Skeletal muscle satellite cell (primary cell): Measurements from ENCODE around the gene SLC43A2.

ENCODE experiments used
- H3K27me3 ChIP-seq: 2 replicates; pipeline ENCODE4 v1.7.0; 2013; ENCODE audit warnings: low read length; ENCODE audit not compliant: control insufficient read depth, insufficient read depth
- H3K36me3 ChIP-seq: 2 replicates; pipeline ENCODE4 v1.7.0; 2013; ENCODE audit warnings: mild to moderate bottlenecking, control low read depth, low read length; ENCODE audit not compliant: insufficient read depth
- H3K4me1 ChIP-seq: 2 replicates; pipeline ENCODE4 v1.7.0; 2013; ENCODE audit warnings: low read length; ENCODE audit not compliant: control insufficient read depth, insufficient read depth
- H3K4me2 ChIP-seq: 2 replicates; pipeline ENCODE4 v1.7.0; 2013; ENCODE audit warnings: mild to moderate bottlenecking, low read length
- H3K4me3 ChIP-seq: 2 replicates; pipeline ENCODE4 v1.7.0; 2013; ENCODE audit warnings: low read length
- H3K9ac ChIP-seq: 2 replicates; pipeline ENCODE4 v1.7.0; 2013; ENCODE audit warnings: mild to moderate bottlenecking, low read depth, low read length, moderate library complexity
- H3K9me3 ChIP-seq: replicated peaks from 2 replicates; pipeline ENCODE4 v1.7.0; 2013; ENCODE audit warnings: mild to moderate bottlenecking, control low read depth, low read length

Gene SLC43A2

DNA sequence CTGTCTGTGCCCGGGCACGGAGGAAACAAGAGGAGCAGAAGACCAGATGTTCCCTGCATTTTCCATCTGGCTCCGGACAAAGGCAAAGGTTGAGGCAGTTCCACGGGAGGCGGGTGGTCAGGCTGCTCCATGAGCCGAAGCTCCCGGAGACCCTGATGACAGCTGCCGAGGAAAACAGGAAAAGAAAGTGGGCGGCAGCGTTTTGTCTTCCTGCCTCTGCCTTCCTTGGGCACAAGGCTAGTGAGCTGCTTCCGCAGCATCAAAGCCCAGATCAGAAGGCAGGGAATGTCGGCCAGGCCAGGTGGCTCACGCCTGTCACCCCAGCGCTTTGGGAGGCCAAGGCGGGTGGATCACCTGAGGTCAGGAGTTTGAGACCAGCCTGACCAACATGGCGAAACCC, 16.2 kb downstream of the SLC43A2 start:
- no peaks in the 10 kb centered on the region for H3K27me3 ChIP-seq
- H3K36me3 ChIP-seq, result no peaks in the 10 kb centered on the region
- H3K4me2 ChIP-seq, result no peak overlapping the region
- no peak overlapping the region for H3K9ac ChIP-seq
- no peaks in the 10 kb centered on the region for H3K4me1 ChIP-seq
- no peak overlapping the region for H3K4me3 ChIP-seq
- H3K9me3 ChIP-seq, result no peaks in the 10 kb centered on the region

DNA sequence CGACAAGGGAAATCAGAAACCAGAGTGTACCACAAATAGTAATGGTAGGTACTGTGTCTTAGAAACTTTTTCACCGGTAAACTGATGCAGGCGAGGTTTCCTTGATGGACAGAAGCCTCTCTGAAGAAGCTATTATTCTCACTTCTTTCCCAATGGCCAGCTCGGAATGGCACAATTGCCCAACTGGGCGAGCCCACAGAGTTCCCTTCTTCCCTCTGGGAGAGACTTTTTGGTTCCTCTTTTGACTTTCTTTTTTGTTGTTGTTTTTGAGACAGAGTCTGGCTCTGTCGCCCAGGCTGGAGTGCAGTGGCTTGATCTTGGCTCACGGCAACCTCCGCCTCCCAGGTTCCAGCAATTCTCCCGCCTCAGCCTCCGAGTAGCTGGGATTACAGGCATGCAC, 16.9 kb downstream of the SLC43A2 start:
- H3K36me3 ChIP-seq, result no peaks in the 10 kb centered on the region
- no peak overlapping the region for H3K4me2 ChIP-seq
- no peak overlapping the region for H3K9ac ChIP-seq
- H3K4me1 ChIP-seq, result no peaks in the 10 kb centered on the region
- H3K4me3 ChIP-seq, result no peak overlapping the region
- peaks cover 4% of the 10 kb centered on the region for H3K27me3 ChIP-seq
- H3K9me3 ChIP-seq, result no peaks in the 10 kb centered on the region

DNA sequence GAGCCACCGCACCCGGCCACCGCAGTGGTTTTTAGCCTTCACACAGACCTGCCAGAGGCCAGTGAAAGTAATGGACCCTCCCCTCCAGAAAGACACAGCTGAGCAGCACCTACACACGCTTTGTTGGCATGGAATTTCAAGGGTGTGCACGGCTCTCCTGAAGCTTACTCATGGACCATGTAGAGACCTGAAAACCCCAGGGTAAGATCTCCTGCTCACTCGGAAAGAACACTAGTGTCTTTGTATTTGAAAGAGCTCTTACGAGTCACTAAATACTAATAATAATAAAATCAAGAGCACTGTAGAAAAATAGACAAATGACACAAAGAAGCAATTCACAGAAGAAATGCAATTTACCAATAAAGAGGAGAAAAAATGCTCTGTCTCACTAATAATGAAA, 20.0 kb downstream of the SLC43A2 start:
- Histone ChIP-seq H3K9ac (no peak overlapping the region), H3K27me3 (peaks cover 7% of the 10 kb centered on the region), H3K4me2 (no peak overlapping the region), H3K36me3 (no peaks in the 10 kb centered on the region), H3K4me3 (no peak overlapping the region), H3K4me1 (no peaks in the 10 kb centered on the region), H3K9me3 (no peaks in the 10 kb centered on the region)

DNA sequence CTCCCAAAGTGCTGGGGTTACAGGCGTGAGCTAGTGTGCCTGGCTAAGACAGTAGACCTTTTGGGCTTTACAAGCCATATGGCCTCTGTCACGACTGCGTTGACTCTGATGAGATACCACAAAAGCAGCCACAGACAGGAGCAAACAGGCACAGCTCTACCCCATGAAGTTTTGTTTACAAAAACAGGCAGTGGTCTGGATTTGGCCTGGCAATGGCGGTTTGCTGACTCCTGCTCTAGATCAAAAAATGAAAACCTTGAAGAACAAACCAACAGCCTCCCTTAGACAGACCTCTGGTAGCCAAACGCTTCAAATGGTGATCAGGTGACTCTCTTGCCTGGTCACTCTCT, 20.7 kb downstream of the SLC43A2 start:
- Histone ChIP-seq H3K9ac (no peak overlapping the region), H3K4me3 (no peak overlapping the region), H3K4me1 (no peaks in the 10 kb centered on the region), H3K9me3 (no peaks in the 10 kb centered on the region), H3K4me2 (no peak overlapping the region), H3K27me3 (peaks cover 7% of the 10 kb centered on the region), H3K36me3 (no peaks in the 10 kb centered on the region)

DNA sequence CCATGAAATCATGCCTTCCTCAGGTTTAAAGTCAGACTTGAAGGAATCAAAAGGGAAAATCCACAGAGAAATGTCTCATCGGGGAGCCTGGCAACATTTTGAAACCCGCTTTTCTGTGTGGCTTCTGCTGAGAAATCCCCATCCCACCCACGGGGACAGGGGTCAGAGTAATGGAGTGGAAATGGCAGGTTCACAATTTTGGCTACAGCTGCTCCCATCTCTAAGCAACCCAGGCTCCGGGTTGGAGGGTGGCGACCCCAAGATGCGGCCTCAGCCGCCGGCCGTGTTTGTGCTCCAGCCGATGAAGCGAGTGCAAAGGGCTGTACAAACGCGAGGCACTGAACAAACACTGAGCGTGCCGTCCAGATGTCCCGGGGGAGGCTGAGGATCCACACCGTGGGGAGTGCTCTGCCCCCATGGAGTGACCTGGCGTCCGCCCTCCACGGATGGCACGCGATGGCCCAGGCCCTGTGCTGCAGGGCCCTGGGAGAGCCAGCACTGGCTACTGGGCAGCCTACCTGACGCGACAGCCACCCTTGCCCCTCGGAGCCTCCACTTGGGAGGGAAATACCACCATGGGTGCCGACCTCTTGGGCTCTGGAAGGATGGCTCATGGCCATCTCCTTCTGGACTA, 22.2 kb downstream of the SLC43A2 start:
- Histone ChIP-seq H3K27me3 (peaks cover 7% of the 10 kb centered on the region), H3K9ac (no peak overlapping the region), H3K4me1 (no peaks in the 10 kb centered on the region), H3K36me3 (no peaks in the 10 kb centered on the region), H3K4me3 (no peak overlapping the region), H3K4me2 (no peak overlapping the region), H3K9me3 (no peaks in the 10 kb centered on the region)

DNA sequence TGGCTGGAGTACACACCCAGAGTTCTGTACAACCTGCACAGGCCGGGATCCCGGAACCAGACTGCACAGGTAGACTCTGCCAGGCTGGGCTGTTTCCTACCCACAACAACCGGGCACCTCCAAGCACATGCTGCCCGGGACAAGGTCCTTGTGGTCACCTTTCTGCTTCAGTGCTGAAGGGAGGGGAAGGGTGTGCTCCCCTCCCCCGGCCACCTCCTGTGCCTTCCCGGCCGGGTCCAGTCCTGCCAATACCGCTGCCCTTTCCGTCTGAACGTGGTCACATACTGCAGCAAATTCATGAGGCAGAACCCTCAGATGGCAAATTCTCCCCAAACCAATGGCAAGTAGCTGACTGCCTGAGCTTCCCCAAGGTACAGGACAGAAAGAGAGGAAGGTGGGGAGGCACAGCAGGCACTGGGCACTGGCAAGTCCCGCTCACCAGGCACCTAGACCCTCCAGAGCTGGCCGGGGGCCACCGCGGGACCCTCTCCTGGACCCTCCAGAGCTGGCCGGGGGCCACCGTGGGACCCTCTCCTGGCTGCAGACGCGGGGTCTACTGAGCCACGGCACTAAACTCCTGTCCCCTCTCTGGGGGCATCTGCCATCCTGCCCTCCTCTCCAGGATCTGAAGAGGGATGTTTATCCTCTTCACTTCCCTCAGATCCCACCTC, 22.8 kb downstream of the SLC43A2 start:
- Histone ChIP-seq H3K4me3 (no peak overlapping the region), H3K9ac (no peak overlapping the region), H3K4me1 (no peaks in the 10 kb centered on the region), H3K36me3 (no peaks in the 10 kb centered on the region), H3K27me3 (peaks cover 7% of the 10 kb centered on the region), H3K9me3 (no peaks in the 10 kb centered on the region), H3K4me2 (no peak overlapping the region)

DNA sequence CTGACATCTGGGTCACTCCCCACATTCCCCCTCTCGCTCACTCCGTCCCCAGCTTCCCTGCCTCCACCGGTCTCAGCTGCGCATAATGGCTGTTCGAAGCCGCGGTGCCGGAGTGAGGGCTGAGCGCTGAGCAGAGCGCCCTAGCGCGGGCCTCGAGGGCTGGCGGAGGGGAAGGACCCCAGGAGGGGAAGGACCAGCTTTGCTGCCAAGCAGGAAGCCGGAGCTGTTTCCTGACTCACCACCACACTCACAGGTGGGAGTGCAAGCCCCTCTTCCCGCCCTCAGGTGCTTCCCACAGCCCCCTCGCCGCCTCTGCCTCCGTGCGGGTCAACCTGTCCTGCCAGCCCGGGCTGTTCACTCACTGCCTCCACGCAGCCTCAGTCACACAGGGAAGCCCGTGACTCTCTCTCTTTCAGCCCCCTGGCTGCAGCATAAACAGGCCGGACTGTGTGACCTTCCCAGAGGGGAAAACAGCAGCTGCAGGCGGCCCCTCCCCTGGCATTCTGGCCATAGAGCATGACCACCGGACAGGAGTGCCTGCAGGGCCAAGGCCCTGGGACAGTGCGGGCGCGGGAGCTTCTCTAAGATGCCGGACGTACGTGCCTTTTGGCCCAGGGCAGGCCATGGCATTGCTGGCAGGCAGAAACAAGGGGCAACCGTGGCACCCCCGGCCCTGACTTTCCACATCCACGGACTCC, 23.7 kb downstream of the SLC43A2 start:
- no peak overlapping the region for H3K4me2 ChIP-seq
- no peak overlapping the region for H3K4me3 ChIP-seq
- H3K27me3 ChIP-seq, result peaks cover 7% of the 10 kb centered on the region
- no peaks in the 10 kb centered on the region for H3K36me3 ChIP-seq
- no peaks in the 10 kb centered on the region for H3K4me1 ChIP-seq
- H3K9me3 ChIP-seq, result no peaks in the 10 kb centered on the region
- no peak overlapping the region for H3K9ac ChIP-seq

DNA sequence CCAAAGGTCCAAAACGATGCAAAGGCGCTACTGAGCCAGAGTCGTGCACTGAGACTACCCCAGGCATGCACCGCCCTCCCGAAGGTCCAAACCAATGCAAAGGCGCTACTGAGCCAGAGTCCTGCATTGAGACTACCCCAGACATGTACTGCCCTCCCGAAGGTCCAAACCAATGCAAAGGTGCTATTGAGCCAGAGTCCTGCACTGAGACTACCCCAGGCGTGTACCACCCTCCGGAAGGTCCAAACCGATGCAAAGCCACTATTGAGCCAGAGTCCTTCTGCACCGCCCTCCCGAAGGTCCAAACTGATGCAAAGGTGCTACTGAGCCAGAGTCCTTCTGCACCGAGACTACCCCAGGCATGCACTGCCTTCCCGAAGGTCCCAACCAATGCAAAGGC, 27.1 kb downstream of the SLC43A2 start:
- H3K4me1 ChIP-seq, result no peaks in the 10 kb centered on the region
- H3K9ac ChIP-seq, result no peak overlapping the region
- H3K4me2 ChIP-seq, result no peak overlapping the region
- H3K4me3 ChIP-seq, result no peak overlapping the region
- no peaks in the 10 kb centered on the region for H3K9me3 ChIP-seq
- peaks cover 4% of the 10 kb centered on the region for H3K27me3 ChIP-seq
- no peaks in the 10 kb centered on the region for H3K36me3 ChIP-seq

DNA sequence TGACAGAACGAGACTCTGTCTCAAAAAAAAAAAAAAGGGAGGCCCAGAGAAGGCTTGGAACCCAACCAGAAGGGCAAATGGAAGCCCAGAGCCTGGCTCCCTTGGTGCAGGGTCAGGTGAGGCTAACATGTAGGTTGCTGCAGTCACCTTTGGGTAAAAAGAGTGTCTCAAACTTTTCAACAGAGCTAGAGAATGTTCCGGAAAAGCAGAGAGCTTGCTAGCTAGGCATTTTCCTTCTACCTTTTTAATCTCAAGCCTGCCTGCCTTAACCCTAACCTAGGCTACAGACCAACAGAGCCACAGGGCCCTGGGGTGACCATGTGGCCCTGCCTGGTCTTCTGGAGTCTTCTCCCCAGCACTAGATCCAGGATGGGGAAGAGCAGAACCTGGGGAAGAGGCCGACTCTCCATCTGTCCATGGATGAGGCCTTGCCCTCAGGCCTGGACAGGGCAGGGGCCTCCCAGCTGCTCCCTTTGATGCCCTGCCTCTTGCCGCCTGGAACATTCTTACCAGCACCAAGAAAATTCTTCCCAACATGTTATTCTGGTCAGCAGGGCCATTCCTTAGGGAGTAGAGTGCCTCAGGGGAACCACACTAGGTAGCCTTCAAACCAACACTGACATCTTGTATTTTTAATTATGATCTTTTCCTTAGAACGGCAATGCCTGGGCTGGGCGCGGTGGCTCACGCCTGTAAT, 30.1 kb downstream of the SLC43A2 start:
- Histone ChIP-seq H3K4me3 (no peak overlapping the region), H3K27me3 (no peaks in the 10 kb centered on the region), H3K4me1 (no peaks in the 10 kb centered on the region), H3K9ac (no peak overlapping the region), H3K9me3 (no peaks in the 10 kb centered on the region), H3K36me3 (no peaks in the 10 kb centered on the region), H3K4me2 (no peak overlapping the region)

DNA sequence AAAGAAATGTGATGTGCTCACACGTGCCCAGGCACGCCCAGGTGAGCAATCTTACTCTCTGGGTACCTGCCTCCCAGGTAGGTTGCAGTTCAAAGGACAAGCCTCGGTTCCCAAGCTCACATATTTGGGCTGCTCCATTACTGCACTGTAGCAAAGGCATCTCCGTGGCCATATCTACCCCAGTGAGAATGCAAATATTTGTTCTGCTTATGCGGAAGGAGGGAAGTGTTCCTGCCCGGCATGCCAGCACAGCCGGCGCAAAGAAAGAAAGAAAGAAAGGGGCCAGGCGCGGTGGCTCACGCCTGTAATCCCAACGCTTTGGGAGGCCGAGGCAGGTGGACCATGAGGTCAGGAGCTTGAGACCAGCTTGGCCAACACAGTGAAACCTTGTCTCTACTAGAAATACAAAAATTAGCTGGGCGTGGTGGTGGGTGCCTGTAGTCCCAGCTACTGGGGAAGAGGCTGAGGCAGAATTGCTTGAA, 30.7 kb downstream of the SLC43A2 start:
- H3K4me3 ChIP-seq, result no peak overlapping the region
- no peaks in the 10 kb centered on the region for H3K27me3 ChIP-seq
- H3K36me3 ChIP-seq, result no peaks in the 10 kb centered on the region
- H3K4me1 ChIP-seq, result no peaks in the 10 kb centered on the region
- H3K4me2 ChIP-seq, result no peak overlapping the region
- no peak overlapping the region for H3K9ac ChIP-seq
- no peaks in the 10 kb centered on the region for H3K9me3 ChIP-seq

DNA sequence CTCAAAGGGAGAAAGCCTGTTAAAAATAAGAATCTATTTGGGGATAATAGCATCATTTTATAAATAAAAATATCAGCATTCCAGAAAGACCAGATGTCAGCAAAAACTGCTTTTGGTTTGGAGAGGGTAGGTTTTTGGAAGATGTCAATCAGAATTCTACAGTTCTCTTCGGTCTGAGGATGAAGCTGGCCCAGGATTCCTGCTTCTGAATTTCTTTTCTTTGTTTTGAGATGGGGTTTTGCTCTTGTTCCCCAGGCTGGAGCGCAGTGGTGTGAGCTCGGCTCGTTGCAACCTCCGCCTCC, 35.1 kb downstream of the SLC43A2 start:
- Histone ChIP-seq H3K4me2 (no peak overlapping the region), H3K4me3 (no peak overlapping the region), H3K9ac (no peak overlapping the region), H3K36me3 (no peaks in the 10 kb centered on the region), H3K27me3 (no peaks in the 10 kb centered on the region), H3K4me1 (peaks cover 16% of the 10 kb centered on the region), H3K9me3 (no peaks in the 10 kb centered on the region)
